ENCODE results near the gene RSRP1. TPM values are rescaled to one million over a fixed set of nuclear protein-coding genes. Genes with fewer than 3 reads are reported as not detected.

RSRP1 gene
- total and polyA plus RNA-seq, 2 of the 13 experiments (the other 11 are each of a cell fraction or from before 2014, with no cell fraction given): 43.9 to 52.8 TPM

GRCh38 chr1:25239681-25240541 lies 7.3 kb downstream of the RSRP1 start (continued):
- TF ChIP-seq ZHX1 (CRISPR knock-in tag; IDR thresholded peaks at IDR 0.05; ENCODE audit: low read depth) (peak; percentile 87), NFKBIZ (CRISPR knock-in tag; IDR thresholded peaks at IDR 0.05) (peak; percentile 78; the same call in 1 of the 2 replicates), ZNF510 (CRISPR knock-in tag; IDR thresholded peaks at IDR 0.05; ENCODE audit: low read depth) (0 out of 2 replicates have a peak, but pooled peaks have one; percentile 46), ZNF383 (CRISPR knock-in tag; IDR thresholded peaks at IDR 0.05; ENCODE audit: borderline replicate concordance) (no peak; the same call in 1 of the 2 replicates), SUZ12 (IDR thresholded peaks at IDR 0.05; ENCODE audit: low read depth, low read length) (no peak), DDIT3 (CRISPR knock-in tag; IDR thresholded peaks at IDR 0.05) (no peak), KDM4B (CRISPR knock-in tag; IDR thresholded peaks at IDR 0.05) (peak; percentile 53; the same call in 1 of the 2 replicates), ELF4 (CRISPR knock-in tag; IDR thresholded peaks at IDR 0.05; ENCODE audit: borderline replicate concordance) (no peak; the same call in 1 of the 2 replicates), ZMYM2 (CRISPR knock-in tag; IDR thresholded peaks at IDR 0.05) (no peak), ZMAT5 (CRISPR knock-in tag; IDR thresholded peaks at IDR 0.05; ENCODE audit: borderline replicate concordance, low read depth) (no peak), LCORL (IDR thresholded peaks at IDR 0.05) (no peak), LCORL (CRISPR knock-in tag; IDR thresholded peaks at IDR 0.05) (peak; percentile 81), TOE1 (CRISPR knock-in tag; IDR thresholded peaks at IDR 0.05) (peak; percentile 80; the same call in 1 of the 2 replicates), ZNF619 (CRISPR knock-in tag; IDR thresholded peaks at IDR 0.05) (peak; percentile 45; the same call in 1 of the 2 replicates), JARID2 (CRISPR knock-in tag; IDR thresholded peaks at IDR 0.05; ENCODE audit: insufficient replicate concordance) (peak; percentile 81), MLXIP (CRISPR knock-in tag; IDR thresholded peaks at IDR 0.05; ENCODE audit: borderline replicate concordance) (no peak), SNAPC4 (CRISPR knock-in tag; IDR thresholded peaks at IDR 0.05) (0 out of 2 replicates have a peak, but pooled peaks have one; percentile 26)
